HFFc6 (cell line): ENCODE measurements around the gene ABCG1. TPM values are rescaled to one million over a fixed set of nuclear protein-coding genes. Genes with fewer than 3 reads are reported as not detected.

Experiments used
- DNase-seq: peaks from one replicate; pipeline ENCODE4 v3.0.0-alpha.2; 2018
- H3K27ac Mint-ChIP-seq: 2 replicates; pipeline ENCODE4 v1.8.0; 2020; ENCODE audit warnings: mild to moderate bottlenecking, mixed read lengths
- H3K27me3 Mint-ChIP-seq: 2 replicates; pipeline ENCODE4 v1.8.0; 2021; ENCODE audit warnings: mild to moderate bottlenecking, moderate library complexity, mixed read lengths; ENCODE audit not compliant: insufficient read depth
- H3K36me3 Mint-ChIP-seq: 2 replicates; pipeline ENCODE4 v1.8.0; 2021; ENCODE audit warnings: low read depth, mixed read lengths
- H3K4me1 Mint-ChIP-seq: 2 replicates; pipeline ENCODE4 v1.8.0; 2020; ENCODE audit warnings: low read depth, mixed read lengths
- H3K4me3 Mint-ChIP-seq: 2 replicates; pipeline ENCODE4 v1.8.0; 2020; ENCODE audit warnings: mild to moderate bottlenecking, moderate library complexity, mixed read lengths
- H3K9me3 Mint-ChIP-seq: 2 replicates; pipeline ENCODE4 v1.8.0; 2020; ENCODE audit warnings: mild to moderate bottlenecking, mixed read lengths
- CTCF ChIP-seq: fragments of 200-600 bp; sonication (generic); IDR thresholded peaks from 2 replicates; pipeline ENCODE4 v1.5.0; 2021; ENCODE audit warnings: antibody characterized with exemption, mild to moderate bottlenecking
- total RNA-seq, 6 experiments: library from RNA; stranded (reverse); fragmentation: NEBNext Ultra II Directional; extraction: Animal tissue kit (Norgen Biotek cat#: 25700); gene quantifications; 2 replicates in 1 of 6; 3 replicates in 5 of 6; pipeline ENCODE4 v1.2.3, GENCODE V29; 2021

The ABCG1 gene
- total RNA-seq, 6 experiments from 2014 or later = not detected

GRCh38 chr21:42190486-42190863, 28.5 kb upstream of the ABCG1 start:
- peaks cover 15% of the 10 kb centered on the region for H3K27me3 Mint-ChIP-seq
- no peak overlapping the region for H3K27ac Mint-ChIP-seq
- no peak overlapping the region for H3K4me3 Mint-ChIP-seq
- no peak for TF ChIP-seq CTCF
- H3K9me3 Mint-ChIP-seq = peaks cover 4% of the 10 kb centered on the region; the same call in 1 of the 2 replicates
- H3K36me3 Mint-ChIP-seq = no peaks in the 10 kb centered on the region
- H3K4me1 Mint-ChIP-seq = no peaks in the 10 kb centered on the region
- DNase-seq = no peak

GRCh38 chr21:42191064-42191463, 27.9 kb upstream of the ABCG1 start:
- DNase-seq = no peak
- H3K27ac Mint-ChIP-seq = no peak overlapping the region
- TF ChIP-seq CTCF = no peak
- H3K27me3 Mint-ChIP-seq = peaks cover 15% of the 10 kb centered on the region
- no peaks in the 10 kb centered on the region for H3K4me1 Mint-ChIP-seq
- H3K36me3 Mint-ChIP-seq = no peaks in the 10 kb centered on the region
- no peak overlapping the region for H3K4me3 Mint-ChIP-seq
- H3K9me3 Mint-ChIP-seq = peaks cover 4% of the 10 kb centered on the region; the same call in 1 of the 2 replicates

- peaks cover 10% of the 10 kb centered on the region for H3K27me3 Mint-ChIP-seq
- TF ChIP-seq CTCF = no peak
- H3K4me3 Mint-ChIP-seq = no peak overlapping the region
- H3K4me1 Mint-ChIP-seq = no peaks in the 10 kb centered on the region
- DNase-seq = no peak
- H3K27ac Mint-ChIP-seq = no peak overlapping the region
- H3K36me3 Mint-ChIP-seq = no peaks in the 10 kb centered on the region
- H3K9me3 Mint-ChIP-seq = no peaks in the 10 kb centered on the region
These were observed 27.0 kb upstream of the ABCG1 start for GRCh38 chr21:42191696-42192595.

GRCh38 chr21:42193131-42193671, 25.7 kb upstream of the ABCG1 start:
- no peak overlapping the region for H3K4me3 Mint-ChIP-seq
- no peaks in the 10 kb centered on the region for H3K36me3 Mint-ChIP-seq
- no peak overlapping the region for H3K27ac Mint-ChIP-seq
- no peaks in the 10 kb centered on the region for H3K4me1 Mint-ChIP-seq
- peaks cover 10% of the 10 kb centered on the region for H3K27me3 Mint-ChIP-seq
- no peak for DNase-seq
- TF ChIP-seq CTCF = no peak
- H3K9me3 Mint-ChIP-seq = no peaks in the 10 kb centered on the region

GRCh38 chr21:42193721-42194120, 25.2 kb upstream of the ABCG1 start:
- H3K27ac Mint-ChIP-seq = no peak overlapping the region
- no peaks in the 10 kb centered on the region for H3K4me1 Mint-ChIP-seq

More at GRCh38 chr21:42193721-42194120, 25.2 kb upstream of the ABCG1 start:
- Mint-ChIP-seq H3K27me3 (peaks cover 12% of the 10 kb centered on the region), H3K4me3 (no peak overlapping the region), H3K9me3 (no peaks in the 10 kb centered on the region), H3K36me3 (no peaks in the 10 kb centered on the region)
- TF ChIP-seq CTCF = no peak
- no peak for DNase-seq
